IMR-90 (cell line): ENCODE measurements around the gene CPAMD8. TPM values are rescaled to one million over a fixed set of nuclear protein-coding genes. Genes with fewer than 3 reads are reported as not detected.

Experiments used
- ATAC-seq: fragments of 200-7000 bp; cut with Tn5 transposase; 2 replicates; pipeline ENCODE4 v1.9.1; 2020; ENCODE audit warnings: low read depth, mild to moderate bottlenecking, moderate library complexity
- BruUV-seq: library from RNA; stranded (reverse); fragments of 400-500 nt; replicated peaks from 2 replicates; lab custom pipeline; 2021; lab: Mats Ljungman, UMichigan
- CTCF ChIA-PET: fragments of 300-600 bp; formaldehyde crosslinking; extraction: SDS; loops from one replicate; lab custom pipeline; 2021; ENCODE audit warnings: antibody characterized with exemption; lab: Yijun Ruan, JAX
- POLR2A ChIA-PET: fragments of 300-600 bp; sonication (Branson Sonifier 250); formaldehyde crosslinking; loops from one replicate; lab custom pipeline; 2022; ENCODE audit warnings: antibody characterized with exemption; ENCODE audit not compliant: unreplicated experiment; lab: Charles Lee
- DNase-seq: peaks from one replicate; pipeline ENCODE4 v3.0.0; 2013
- H2AFZ ChIP-seq: replicated peaks from 2 replicates; pipeline ENCODE3; 2013; ENCODE audit warnings: low read length, mild to moderate bottlenecking; ENCODE audit not compliant: poor library complexity
- H2AK5ac ChIP-seq: 2 replicates; pipeline ENCODE4 v1.6.1; 2013; ENCODE audit warnings: low read depth, low read length, inconsistent platforms
- H2AK9ac ChIP-seq: replicated peaks from 2 replicates; pipeline ENCODE3; 2013; ENCODE audit warnings: mild to moderate bottlenecking, low read depth, low read length, moderate library complexity; ENCODE audit not compliant: poor library complexity
- H2BK120ac ChIP-seq: 2 replicates; pipeline ENCODE4 v1.6.1; 2013; ENCODE audit warnings: low read depth, low read length, inconsistent platforms
- H2BK15ac ChIP-seq: 3 replicates; pipeline ENCODE4 v1.6.1; 2013; ENCODE audit warnings: low read depth, low read length, inconsistent platforms
- H2BK20ac ChIP-seq: 2 replicates; pipeline ENCODE4 v1.6.1; 2013; ENCODE audit warnings: low read depth, mild to moderate bottlenecking, inconsistent platforms, low read length, moderate library complexity
- H2BK5ac ChIP-seq: 2 replicates; pipeline ENCODE4 v1.6.1; 2013; ENCODE audit warnings: mild to moderate bottlenecking, low read depth, low read length, inconsistent platforms; ENCODE audit not compliant: poor library complexity, severe bottlenecking
- H3K14ac ChIP-seq: replicated peaks from 2 replicates; pipeline ENCODE4 v1.6.1; 2013; ENCODE audit warnings: low read depth, low read length, inconsistent platforms
- H3K18ac ChIP-seq: 2 replicates; pipeline ENCODE4 v1.6.1; 2013; ENCODE audit warnings: low read depth, low read length, control low read depth
- H3K23ac ChIP-seq: 2 replicates; pipeline ENCODE4 v1.6.1; 2013; ENCODE audit warnings: low read depth, low read length, inconsistent platforms
- H3K27ac ChIP-seq: 2 replicates; pipeline ENCODE4 v1.5.1; 2013; ENCODE audit warnings: mild to moderate bottlenecking, control low read depth, low read length; ENCODE audit not compliant: insufficient read depth
- H3K27me3 ChIP-seq: 2 replicates; pipeline ENCODE4 v1.6.1; 2013; ENCODE audit warnings: low read length; ENCODE audit not compliant: control insufficient read depth, insufficient read depth
- H3K36me3 ChIP-seq: 2 replicates; pipeline ENCODE4 v1.6.1; 2013; ENCODE audit warnings: low read length, mixed read lengths; ENCODE audit not compliant: control insufficient read depth, insufficient read depth
- H3K4ac ChIP-seq: 2 replicates; pipeline ENCODE4 v1.6.1; 2013; ENCODE audit warnings: low read depth, low read length, inconsistent platforms
- H3K4me1 ChIP-seq: 2 replicates; pipeline ENCODE4 v1.6.1; 2013; ENCODE audit warnings: low read length, mixed read lengths; ENCODE audit not compliant: control insufficient read depth, insufficient read depth
- H3K4me2 ChIP-seq: 2 replicates; pipeline ENCODE4 v1.6.1; 2013; ENCODE audit warnings: low read depth, mild to moderate bottlenecking, control low read depth, low read length, moderate library complexity
- H3K4me3 ChIP-seq: 2 replicates; pipeline ENCODE4 v1.5.1; 2013; ENCODE audit warnings: low read depth, mild to moderate bottlenecking, control low read depth, low read length, moderate library complexity; ENCODE audit not compliant: insufficient read depth
- H3K56ac ChIP-seq: 2 replicates; pipeline ENCODE4 v1.6.1; 2013; ENCODE audit warnings: low read length, inconsistent platforms; ENCODE audit not compliant: insufficient read depth; ENCODE audit errors: extremely low read depth
- H3K79me1 ChIP-seq, 2 experiments: 2 replicates each; pipeline ENCODE4 v1.6.1; 2013; ENCODE audit warnings: low read length in 2 of 2, inconsistent platforms in 1 of 2, low read depth in 1 of 2
- H3K9ac ChIP-seq: 2 replicates; pipeline ENCODE4 v1.6.1; 2013; ENCODE audit warnings: low read depth, low read length, control low read depth
- H3K9me1 ChIP-seq: 2 replicates; pipeline ENCODE4 v1.6.1; 2013; ENCODE audit warnings: low read length, inconsistent platforms; ENCODE audit not compliant: insufficient read depth
- H3K9me3 ChIP-seq: 2 replicates; pipeline ENCODE4 v1.6.1; 2013; ENCODE audit warnings: low read length; ENCODE audit not compliant: control insufficient read depth, insufficient read depth
- H4K20me1 ChIP-seq: 2 replicates; pipeline ENCODE4 v1.6.1; 2013; ENCODE audit warnings: low read length, inconsistent platforms; ENCODE audit not compliant: insufficient read depth
- H4K5ac ChIP-seq: 2 replicates; pipeline ENCODE4 v1.6.1; 2013; ENCODE audit warnings: mild to moderate bottlenecking, low read depth, low read length, control low read depth
- H4K8ac ChIP-seq, 2 experiments: 2 replicates each; pipeline ENCODE4 v1.6.1; 2013; ENCODE audit warnings: low read depth in 2 of 2, low read length in 2 of 2, control low read depth in 1 of 2, inconsistent platforms in 1 of 2
- H4K91ac ChIP-seq: 2 replicates; pipeline ENCODE4 v1.6.1; 2013; ENCODE audit warnings: low read depth, low read length, inconsistent platforms; ENCODE audit not compliant: insufficient read depth
- CHD1 ChIP-seq: IDR thresholded peaks from 2 replicates; pipeline ENCODE4 v1.6.1; 2012; ENCODE audit warnings: low read depth, low read length, improper control_type of control experiment
- CTCF ChIP-seq: conservative IDR thresholded peaks from 2 replicates; pipeline ENCODE4 v1.5.1; 2012; ENCODE audit warnings: mild to moderate bottlenecking, low read depth, low read length, improper control_type of control experiment
- ELK1 ChIP-seq: fragments of 150-350 bp; IDR thresholded peaks from 2 replicates; pipeline ENCODE4 v1.6.1; 2016; ENCODE audit warnings: low read depth, mild to moderate bottlenecking, low read length, moderate library complexity, borderline replicate concordance
- SMC3 ChIP-seq: fragments of 150-350 bp; IDR thresholded peaks from 2 replicates; pipeline ENCODE4 v1.6.1; 2016; ENCODE audit warnings: low read depth, mild to moderate bottlenecking, antibody characterized with exemption, low read length, moderate library complexity
- WGBS, 2 experiments: methylation state at CpG; one replicate each; pipeline versions ENCODE4 v1.1.5 to v1.1.7; 2013; ENCODE audit warnings: missing lambda C conversion rate in 2 of 2; ENCODE audit not compliant: insufficient read length in 1 of 2; ENCODE audit errors: extremely low coverage in 2 of 2; 5-methylcytosine and 5-hydroxymethylcytosine counted together
- dilution Hi-C: fragments of 300-500 bp; cut with HindIII; formaldehyde crosslinking; loops from one replicate; pipeline ENCODE4 v1.14.3; 2018; ENCODE audit warnings: low sequenced_read_pairs; ENCODE audit not compliant: unreplicated experiment
- in situ Hi-C: fragments of 300-500 bp; cut with MboI; formaldehyde crosslinking; loops from 3 replicates; pipeline ENCODE4 v1.14.3; 2019; ENCODE audit warnings: low sequenced_read_pairs, inconsistent platforms, mixed read lengths
- intact Hi-C: fragments of 100-400 bp; cut with micrococcal nuclease; formaldehyde crosslinking; loops from 2 replicates; pipeline ENCODE4 v1.10.0; 2022
- polyA plus RNA-seq, 3 experiments: library from polyadenylated mRNA; depleted of rRNA; stranded (reverse); fragments of >200 nt; gene quantifications; 2 replicates each; pipeline ENCODE4 v1.2.3, GENCODE V29; 2012; ENCODE audit warnings: low replicate concordance in 1 of 3
- total RNA-seq: library from RNA; depleted of rRNA; stranded (reverse); fragments of >200 nt; gene quantifications from 2 replicates; pipeline ENCODE4 v1.2.3, GENCODE V29; 2012

Gene CPAMD8
- total and polyA plus RNA-seq, 2 of the 4 experiments (the other 2 are of a cell fraction): 0.36 to 0.79 TPM

- H3K4me3 ChIP-seq: no peak overlapping the region
- H4K20me1 ChIP-seq: no peaks in the 10 kb centered on the region
- no peak overlapping the region for H3K4me2 ChIP-seq
- intact Hi-C loops: no loop called here
- no peaks in the 10 kb centered on the region for H3K9me1 ChIP-seq
- H2BK120ac ChIP-seq: no peak overlapping the region
- CTCF ChIA-PET: no interaction called here
- TF ChIP-seq SMC3: no peak
- TF ChIP-seq ELK1: no peak
- no peak for TF ChIP-seq CTCF
- no peak for TF ChIP-seq CHD1
- DNase-seq: no peak
- no peak overlapping the region for H3K27ac ChIP-seq
- H3K18ac ChIP-seq: no peak overlapping the region
- H2BK20ac ChIP-seq: no peak overlapping the region
- no peak for ATAC-seq
- 60% methylated on average over 1 of the region's 7 CpGs; no CpG with 5 or more reads in 1 of the 2 experiments for WGBS, 2 experiments
- no peak overlapping the region for H2BK5ac ChIP-seq
- peaks cover 12% of the 10 kb centered on the region for H3K9me3 ChIP-seq
- H3K27me3 ChIP-seq: peaks cover 46% of the 10 kb centered on the region
- H2AK5ac ChIP-seq: no peak overlapping the region
- no peak overlapping the region for H3K14ac ChIP-seq
- H2AFZ ChIP-seq: no peak overlapping the region
- no TSS peak for BruUV-seq
- no peak overlapping the region for H4K91ac ChIP-seq
- no peak overlapping the region for H3K56ac ChIP-seq
- H3K79me1 ChIP-seq: no peaks in the 10 kb centered on the region
- no peak overlapping the region for H3K4ac ChIP-seq
- dilution Hi-C loops: no loop called here
- H4K5ac ChIP-seq: no peak overlapping the region
- POLR2A ChIA-PET: no interaction called here
- no peak overlapping the region for H2AK9ac ChIP-seq
- peaks cover 2% of the 10 kb centered on the region; the same call in 1 of the 2 replicates for H3K4me1 ChIP-seq
- in situ Hi-C loops: no loop called here
- H3K23ac ChIP-seq: no peak overlapping the region
- H2BK15ac ChIP-seq: no peak overlapping the region
- H3K9ac ChIP-seq: no peak overlapping the region
- H4K8ac ChIP-seq: no peak overlapping the region
- H3K36me3 ChIP-seq: no peaks in the 10 kb centered on the region
Observed at GRCh38 chr19:17027535-17027975, 945 bp upstream of the CPAMD8 start.
